Cardiac septum (tissue), 1 donor: ENCODE results near the gene STUM. TPM values are rescaled to one million over a fixed set of nuclear protein-coding genes. Genes with fewer than 3 reads are reported as not detected.
A peak's percentile ranks its signal among the peaks of the same experiment; 100 is the strongest.
"Not testable (repeated sequence)": the region's sequence is repeated elsewhere in the genome, so short reads cannot be mapped to it uniquely, and the experiment has no call there.

ENCODE experiments used
- DNase-seq: peaks from one replicate; pipeline ENCODE4 v3.0.0-alpha.2; 2020; ENCODE audit warnings: low spot score
- intact Hi-C: fragments of 100-400 bp; cut with DNase I; formaldehyde crosslinking; loops from one replicate; pipeline ENCODE4 v1.14.0; 2022
- total RNA-seq: library from RNA; stranded (reverse); fragmentation: NEBNext Ultra II Directional; extraction: Animal tissue kit (Norgen Biotek cat#: 25700); gene quantifications from one replicate; pipeline ENCODE4 v1.2.1, GENCODE V29; 2021
- donor health status: DM: no; HTN: no; CAD: no.

STUM gene
- total RNA-seq, 1 donor from 2014 or later, result 0.78 TPM

DNA sequence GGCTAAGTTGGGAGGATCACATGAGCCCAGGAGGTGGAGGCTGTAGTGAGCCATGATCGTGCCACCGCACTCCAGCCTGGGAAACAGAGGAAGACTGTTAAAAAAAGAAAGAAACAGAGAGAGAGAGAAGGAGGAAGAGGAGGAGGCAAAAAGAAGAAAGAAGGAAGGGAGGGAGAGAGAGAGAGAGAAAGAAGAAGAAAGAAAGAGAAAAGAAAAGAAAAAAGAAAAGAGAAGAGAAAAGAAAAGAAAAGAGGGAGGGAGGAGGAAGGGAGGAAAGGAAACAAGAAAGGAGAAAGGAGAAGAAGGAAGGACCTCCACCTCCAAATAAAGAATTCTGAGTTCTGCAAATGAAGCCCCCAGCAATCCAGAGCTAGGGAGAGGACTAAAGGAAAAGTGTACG lies 82.0 kb downstream of the STUM start:
- intact Hi-C loops, result no loop called here
- no peak for DNase-seq

DNA sequence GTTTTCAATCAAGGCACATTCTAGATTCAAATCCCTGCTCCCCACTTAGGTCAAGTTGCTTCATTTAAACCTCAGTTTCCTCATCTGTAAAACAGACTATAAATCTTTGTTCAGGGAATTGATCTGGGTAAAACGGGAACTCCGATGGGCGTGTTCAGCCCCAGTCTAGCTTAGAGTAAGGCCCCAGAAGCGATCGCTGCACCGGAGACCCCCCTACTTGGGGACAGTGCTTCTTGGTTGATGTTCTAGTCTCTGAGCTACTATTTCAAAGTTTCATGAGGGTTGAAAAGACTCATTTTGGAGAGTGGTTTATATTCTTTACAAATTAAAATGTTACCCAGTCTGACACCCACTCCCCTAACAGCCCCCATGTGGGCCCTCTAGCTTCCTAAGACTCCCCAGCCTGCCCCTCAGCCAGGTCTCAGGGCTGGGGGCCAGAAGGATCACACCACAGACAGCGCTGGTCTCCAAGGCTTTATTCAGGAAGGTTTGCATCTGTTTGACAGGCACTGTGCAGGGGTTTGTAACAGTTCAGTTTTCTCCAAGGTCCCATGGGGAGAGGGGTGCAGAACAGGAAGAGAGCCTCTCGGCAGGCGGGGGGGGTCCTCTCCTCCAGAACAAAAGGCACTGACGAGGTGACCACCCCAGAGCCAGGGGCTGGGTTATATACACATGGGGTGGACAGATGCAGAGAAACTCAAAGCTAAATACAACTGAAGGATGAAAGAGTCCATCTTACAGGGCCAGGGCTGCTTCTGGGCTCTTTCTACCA lies 82.9 kb downstream of the STUM start:
- DNase-seq, result peak; percentile 33
- intact Hi-C loops, result no loop called here

DNA sequence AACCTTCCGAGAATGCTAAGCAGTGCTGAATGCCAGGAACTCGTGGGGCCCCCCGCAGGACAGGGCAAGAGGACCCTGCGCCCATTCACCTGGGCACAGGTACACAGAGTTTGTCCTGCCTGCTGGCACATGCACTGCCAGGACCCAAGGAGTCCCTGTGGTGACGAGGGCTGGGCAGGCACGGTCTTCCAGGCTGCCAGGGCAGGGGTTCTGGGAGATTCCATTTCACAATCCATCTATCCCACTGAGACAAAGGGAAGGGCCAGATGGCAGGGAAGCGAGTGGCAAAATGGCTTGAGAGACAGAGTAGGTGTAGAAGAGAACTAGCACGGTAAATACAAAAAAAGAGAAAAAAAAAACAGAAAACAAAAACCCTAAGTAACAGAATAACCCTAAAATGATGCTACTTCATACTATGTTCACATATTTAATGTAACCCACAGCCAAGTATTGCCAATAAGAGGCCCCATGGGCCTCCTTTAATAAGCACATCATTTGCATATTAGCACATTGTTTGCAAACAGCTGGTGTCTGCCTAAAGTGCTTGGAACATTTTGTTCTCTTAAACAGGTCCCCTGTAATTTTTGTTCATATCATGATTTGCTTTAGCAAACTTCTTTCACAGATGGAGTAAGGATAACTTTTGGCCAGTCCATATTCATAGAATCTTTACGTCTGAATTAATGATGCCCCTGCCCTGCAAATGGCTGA lies 83.8 kb downstream of the STUM start:
- peak; percentile 53 for DNase-seq
- intact Hi-C loops, result no loop called here

DNA sequence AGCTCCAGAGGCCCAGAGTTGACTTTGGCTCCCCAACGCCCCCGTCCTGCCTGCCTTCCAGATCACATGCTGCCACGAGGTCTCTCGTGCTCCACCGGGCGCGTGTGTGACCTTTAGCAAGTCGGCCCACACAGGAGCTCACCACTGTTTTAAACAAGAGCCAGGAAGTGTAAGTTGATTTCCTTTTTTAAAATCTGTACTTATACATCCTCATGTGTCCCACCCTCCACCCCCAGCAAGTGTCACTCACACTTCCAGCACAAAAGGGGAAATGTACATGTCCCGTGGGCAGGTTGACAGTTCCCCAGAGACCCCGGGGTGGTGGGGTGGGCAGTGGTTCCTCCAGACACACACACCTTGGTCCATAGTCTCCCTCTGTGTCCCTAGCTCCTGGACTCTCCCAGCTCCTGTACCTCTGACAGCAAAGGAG lies 84.4 kb downstream of the STUM start:
- intact Hi-C loops, result no loop called here
- no peak for DNase-seq

DNA sequence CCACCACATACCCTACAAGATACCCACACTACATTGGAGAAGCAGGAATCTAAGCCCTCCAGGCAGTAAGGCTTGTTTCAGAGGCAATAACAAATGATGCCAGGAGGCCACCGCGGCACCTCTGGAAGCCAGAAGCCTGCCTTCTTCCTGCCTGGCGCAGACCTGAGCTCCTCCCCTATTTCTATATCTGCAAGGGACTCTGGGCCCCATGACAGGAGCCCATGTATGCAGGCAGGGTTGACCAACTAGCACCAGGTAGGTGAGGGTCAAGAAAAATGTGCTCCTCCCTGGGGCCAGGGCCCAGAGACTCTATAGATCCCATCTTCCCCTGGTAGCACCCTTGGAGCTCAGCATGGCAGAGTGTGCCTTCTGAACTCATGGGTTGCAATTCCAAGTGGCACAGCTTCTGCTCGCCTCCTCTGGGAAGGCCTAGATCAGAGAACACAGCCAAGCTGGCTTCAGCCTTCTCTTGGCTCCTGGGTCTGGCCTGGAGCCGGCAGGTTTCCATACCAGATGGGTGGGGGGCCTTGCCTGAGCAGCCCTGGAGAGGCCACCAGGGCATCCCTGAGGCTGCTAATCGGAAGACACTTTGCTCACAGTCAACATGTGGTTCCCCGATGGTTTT lies 85.1 kb downstream of the STUM start:
- DNase-seq, result peak; percentile 51
- intact Hi-C loops, result loop anchor here (1.0 to 2.0 kb wide), 2 partner anchors 53 to 194 kb away; no protein-coding TSS in a partner anchor

DNA sequence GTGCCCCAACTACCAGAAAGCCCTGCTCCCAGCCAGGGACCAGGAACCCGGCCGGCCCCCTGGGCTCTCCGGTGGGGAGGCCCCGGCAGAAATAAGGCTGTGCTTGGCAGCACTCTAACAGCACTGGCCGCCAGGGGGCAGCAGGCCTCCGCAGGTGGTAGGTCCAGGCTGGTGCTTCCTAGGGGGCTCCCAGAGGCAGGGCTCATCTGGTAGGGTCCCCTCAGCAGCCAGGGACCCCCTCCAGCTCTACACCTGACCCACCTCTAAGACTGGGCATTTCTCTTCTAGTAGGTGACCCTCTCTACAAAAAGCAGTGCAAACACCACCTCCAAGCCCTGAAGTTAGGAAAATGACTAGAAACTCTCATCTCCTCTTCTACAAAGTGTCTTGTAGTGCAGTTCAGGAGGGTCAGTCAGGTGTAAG lies 85.6 kb downstream of the STUM start:
- intact Hi-C loops, result loop anchor here (1.0 to 2.0 kb wide), 2 partner anchors 53 to 193 kb away; no protein-coding TSS in a partner anchor
- peak; percentile 91 for DNase-seq

DNA sequence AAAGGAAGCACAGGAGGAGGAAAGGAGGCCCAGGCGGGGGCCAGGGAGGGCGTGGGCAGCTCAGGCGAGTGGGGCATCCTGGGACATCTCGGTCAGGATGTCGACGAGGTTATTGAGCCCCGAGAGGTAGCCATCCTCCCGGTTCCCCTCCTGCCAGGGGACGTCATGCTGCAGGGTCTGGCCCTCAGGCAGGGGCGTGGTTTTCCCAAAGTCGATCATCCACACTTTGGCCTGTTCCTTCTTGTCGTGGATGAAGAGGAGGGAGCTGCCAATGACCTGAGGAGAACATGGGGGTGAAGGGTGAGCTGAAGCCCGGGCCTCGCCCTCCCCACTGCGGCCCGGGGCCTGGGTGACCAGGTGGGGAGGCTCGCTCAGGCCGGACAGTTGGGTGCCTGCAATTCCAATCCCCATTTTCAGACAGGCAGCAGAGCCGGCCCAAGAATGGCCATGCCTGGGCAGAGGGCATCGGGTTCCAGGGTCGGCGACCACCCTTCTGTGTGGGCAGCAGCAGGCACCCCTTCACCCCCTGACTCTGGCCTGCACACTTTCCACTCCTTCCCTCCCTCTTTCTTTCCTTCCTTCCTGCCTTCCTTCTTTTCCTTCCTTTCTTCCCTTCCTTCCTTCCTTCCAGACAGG lies 86.2 kb downstream of the STUM start:
- peak; percentile 70 for DNase-seq
- intact Hi-C loops, result loop anchor here (1.0 to 5.0 kb wide), 3 partner anchors 52 to 193 kb away; partner anchors contain the start of gene ITPKB

DNA sequence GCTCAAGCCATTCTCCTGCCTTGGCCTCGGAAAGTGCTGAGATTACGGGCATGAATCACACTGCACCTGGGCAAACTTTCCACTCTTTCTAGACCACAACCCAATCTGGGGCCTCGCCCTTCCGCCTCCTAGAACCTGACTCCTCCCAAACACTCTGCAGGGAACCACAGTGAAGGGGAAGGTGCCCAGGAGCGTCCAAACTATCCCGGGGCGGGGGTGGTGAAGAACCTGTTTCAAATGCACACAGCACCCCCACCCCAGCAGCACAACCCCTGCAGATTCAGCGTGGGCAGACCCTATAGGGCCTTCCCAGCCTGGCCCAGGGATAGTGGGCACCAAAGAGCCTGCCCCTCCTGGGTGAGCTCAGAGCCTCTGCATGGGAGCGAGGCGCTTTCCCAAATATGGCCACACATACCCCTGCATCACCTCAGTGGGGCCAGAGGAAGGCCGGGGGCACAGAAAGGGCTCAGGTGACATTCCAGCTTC lies 86.9 kb downstream of the STUM start:
- intact Hi-C loops, result loop anchor here (2.0 to 5.0 kb wide), 2 partner anchors 51 to 102 kb away; partner anchors contain the start of gene ITPKB
- DNase-seq, result peak; percentile 64

DNA sequence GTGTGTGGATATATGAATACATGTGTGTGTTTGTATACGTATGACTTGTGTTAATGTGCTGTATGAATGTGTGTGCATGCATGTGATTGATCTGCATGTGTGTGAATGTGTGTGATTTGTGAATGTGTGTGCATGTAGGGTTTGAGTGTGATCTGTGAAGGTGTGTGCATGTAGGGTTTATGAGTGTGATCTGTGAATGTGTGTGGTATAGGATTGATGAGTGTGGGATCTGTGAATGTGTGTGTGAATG lies 88.2 kb downstream of the STUM start:
- no peak for DNase-seq
- intact Hi-C loops, result loop anchor here (5.0 kb wide), 1 partner anchor 101 kb away; the partner anchor contains the start of gene ITPKB

DNA sequence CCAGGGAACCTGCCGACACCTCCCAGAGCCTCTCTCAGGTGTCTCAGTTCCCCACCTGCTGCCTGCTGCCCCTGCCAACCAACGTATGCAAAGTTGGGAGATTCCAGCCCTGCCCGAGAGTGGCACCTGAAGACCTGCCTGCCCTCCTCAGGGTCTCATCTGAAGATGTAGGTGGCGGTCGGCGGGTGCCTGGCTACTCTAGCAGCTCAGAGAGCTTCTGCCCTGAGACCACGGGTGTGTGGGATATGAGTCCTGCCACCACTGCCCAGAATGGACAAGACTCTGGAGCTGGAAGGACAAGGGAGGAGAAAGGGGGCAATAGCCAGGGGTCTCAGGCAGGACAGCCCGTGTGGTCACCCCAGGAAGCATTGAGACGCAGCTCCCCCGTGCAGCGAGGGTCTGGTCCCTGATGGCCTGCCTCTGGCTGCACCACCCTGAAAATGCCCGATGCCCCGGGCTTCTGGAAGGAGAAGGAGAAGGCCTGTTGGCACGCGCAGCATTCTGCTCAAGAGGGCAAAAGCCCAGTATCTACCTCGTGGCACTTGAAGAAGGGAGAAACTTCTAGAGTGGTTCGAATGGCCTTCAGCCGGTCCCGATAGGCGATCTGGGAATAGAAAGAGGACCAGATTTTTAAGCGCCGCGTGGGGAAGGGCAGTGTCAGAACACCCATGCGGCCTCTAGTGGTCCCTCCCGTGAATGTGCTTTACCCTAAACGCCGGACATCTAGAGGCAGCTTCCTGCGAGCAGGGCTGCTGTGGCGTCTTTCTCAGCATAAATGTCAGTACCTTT lies 88.8 kb downstream of the STUM start:
- intact Hi-C loops, result loop anchor here (5.0 kb wide), 1 partner anchor 100 kb away; the partner anchor contains the start of gene ITPKB
- peak; percentile 75 for DNase-seq

DNA sequence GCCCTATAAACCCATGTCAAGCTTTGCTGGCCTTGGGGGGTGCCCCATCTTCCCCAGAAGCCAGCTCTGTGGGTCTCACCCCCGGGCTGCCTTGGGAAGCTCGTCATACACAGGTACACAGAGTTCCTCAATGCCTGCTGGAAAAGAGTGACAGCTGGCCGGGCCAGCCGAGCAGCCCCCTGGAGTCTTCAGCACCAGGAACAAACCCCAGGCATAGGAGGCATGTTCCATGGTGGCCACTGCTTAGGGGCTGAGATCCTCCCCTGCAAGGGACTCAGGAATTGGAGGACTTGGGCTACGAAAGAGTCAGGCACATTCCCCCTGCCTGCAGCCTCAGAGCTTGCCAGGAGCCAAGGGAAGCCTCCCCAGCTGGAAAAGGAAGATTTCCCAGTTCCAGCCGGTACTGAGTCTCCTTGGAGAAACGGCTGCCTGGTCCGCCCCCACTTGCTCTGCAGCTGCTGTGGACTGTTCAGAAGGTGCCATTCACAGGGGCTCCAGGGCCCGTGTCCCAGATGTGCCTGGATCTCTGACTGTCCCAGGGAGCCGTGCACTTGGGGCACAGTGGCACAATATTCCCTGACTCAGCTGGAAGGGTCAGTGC lies 89.5 kb downstream of the STUM start:
- intact Hi-C loops, result loop anchor here (5.0 kb wide), 1 partner anchor 99 kb away; the partner anchor contains the start of gene ITPKB
- peak; percentile 72 for DNase-seq

DNA sequence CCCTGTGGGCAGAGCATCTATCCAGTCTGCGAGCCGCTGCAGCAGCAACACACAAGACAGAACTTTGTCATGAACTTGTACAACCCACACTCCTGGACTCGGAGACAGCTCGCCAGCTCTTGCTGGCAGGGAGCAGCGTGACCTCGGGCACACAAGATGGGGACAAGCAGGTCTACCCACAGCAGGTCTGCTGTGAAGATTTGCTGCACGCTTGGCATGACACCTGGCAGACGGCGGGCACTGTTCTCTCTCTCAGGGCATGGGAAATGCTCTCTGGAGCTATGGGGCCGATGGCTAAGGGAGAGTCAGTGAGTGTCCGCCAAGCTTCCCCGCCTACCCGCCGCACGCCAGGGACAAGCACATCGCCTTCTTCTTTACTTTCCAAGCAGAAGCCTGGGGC lies 90.0 kb downstream of the STUM start:
- DNase-seq, result peak; percentile 70
- intact Hi-C loops, result loop anchor here (5.0 kb wide), 1 partner anchor 99 kb away; the partner anchor contains the start of gene ITPKB

DNA sequence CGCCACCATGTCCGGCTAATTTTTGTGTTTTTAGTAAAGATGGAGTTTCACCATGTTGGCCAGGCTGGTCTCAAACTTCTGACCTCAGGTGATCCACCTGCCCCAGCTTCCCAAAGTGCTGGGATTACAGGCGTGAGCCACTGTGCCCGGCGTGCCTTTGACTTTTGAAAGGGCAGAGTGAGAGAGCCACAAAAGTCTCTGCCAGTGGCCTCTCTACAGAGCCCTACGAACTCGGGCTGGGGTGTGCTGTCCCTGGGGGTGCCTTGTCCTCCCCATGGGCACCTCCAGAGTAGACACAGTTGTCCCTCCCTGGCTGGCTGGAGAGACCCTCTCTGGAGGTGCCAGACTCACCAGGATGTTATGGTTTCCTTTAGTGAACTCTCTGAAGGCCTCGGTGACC lies 90.6 kb downstream of the STUM start:
- intact Hi-C loops, result loop anchor here (5.0 kb wide), 1 partner anchor 98 kb away; the partner anchor contains the start of gene ITPKB
- DNase-seq, result not testable (repeated sequence)

DNA sequence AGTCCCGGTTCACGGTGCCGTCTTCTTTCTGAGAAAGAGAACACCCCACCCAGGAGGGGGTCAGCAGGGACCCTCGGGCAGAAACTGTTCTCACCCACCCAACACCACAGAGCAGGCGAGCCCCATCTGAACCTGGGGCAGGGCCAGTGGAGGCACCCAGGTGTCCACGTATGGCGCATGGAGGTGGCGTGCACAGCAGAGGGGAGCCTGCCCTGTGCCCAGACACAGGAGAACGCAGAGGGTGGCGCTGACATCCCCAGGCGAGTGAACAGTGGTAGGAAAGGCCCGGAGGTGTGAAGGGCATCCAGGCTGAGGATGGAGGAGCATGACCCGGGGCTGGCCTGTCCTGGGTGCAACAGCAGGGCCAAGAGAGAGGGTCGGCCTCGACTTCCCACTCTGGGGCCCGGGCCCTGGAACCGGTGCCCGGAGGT lies 91.1 kb downstream of the STUM start:
- intact Hi-C loops, result loop anchor here (5.0 kb wide), 1 partner anchor 98 kb away; the partner anchor contains the start of gene ITPKB
- DNase-seq, result no peak

DNA sequence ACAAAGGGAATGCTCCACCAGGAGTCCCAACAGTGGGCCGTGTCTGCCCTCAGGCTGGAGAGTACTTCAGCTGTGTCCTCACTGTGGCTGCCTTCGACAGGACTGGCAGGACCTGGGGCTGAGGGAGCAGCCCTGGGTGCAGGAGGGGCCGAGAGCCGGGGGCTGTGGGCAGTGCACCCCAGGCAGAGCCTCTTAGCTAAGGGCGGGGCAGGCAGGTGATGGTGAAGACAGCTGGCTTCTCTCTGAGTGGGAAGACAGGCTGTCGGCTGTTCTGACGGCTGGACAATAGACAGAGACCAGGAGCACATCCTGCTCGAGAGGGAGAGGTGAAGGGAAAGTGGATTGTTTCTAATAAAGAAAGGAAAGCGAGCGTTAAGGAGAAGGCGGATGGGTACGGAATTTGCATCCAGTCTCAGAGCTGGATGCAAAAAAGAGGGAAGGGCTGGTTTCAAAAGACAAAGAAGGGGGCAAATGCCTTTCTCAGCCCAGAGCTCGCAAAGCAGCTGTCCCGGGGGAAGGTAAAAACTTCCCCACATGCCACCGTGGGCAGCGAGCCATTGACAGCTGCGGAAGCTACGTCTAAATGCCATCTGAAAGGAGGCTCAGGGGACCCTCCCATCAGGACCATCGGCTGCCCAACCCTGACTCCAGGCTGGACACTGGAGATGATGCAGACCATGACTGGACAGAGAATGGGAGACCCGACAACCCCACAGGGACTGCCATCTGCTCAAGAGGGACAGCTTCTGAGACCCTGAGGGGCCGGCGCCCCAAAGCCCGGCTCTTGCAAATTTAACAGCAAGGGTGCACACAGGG lies 92.0 kb downstream of the STUM start:
- DNase-seq, result no peak

DNA sequence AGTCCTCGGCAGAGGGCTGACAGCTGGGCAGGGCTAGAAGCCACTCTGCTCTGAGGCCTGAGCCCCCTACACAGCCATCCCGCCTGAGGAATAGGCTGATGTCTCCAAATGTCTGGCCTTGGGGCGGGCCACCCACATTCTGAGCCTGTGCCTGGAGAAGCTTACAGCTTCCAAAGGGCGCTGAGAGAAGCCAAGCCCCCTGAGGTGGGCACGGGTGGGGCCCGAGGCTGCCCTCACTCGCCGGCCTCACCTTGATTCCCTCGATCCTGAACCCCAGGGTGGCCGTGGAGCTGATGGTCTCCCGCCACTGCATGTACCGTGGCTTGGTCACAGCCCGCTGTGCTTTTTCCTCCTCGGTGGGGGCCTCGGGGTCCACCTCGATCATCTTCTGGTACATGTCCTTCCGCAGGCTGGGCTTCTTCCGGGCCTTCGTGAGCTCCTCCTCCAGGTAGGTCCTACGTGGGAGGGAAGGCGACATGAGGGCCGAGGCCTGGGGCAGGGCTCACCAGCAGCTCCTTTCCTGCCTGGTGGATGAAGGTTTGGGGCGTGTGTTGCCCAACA lies 93.2 kb downstream of the STUM start:
- intact Hi-C loops, result no loop called here
- no peak for DNase-seq

More for the DNA sequence above, 92.0 kb downstream of the STUM start:
- intact Hi-C loops, result no loop called here

DNA sequence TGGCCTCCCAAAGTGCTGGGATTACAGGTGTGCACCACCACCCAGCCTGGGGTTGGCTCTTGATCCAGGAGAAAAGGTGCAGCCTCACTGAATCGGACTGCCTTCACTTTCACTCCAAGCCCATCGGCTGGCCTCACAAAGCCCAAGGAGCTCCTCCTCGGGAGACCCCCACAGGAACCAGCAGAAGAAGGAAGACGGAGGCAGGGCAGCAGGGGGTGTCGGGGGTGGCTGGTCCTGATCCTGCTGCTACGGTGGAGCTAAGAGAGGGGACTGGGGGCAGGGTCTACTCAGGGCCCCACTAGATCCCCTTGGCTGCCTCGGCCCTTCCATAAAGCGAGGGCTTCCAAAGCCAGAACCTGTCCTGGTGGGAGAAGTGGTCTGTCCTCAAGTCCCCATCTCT lies 93.9 kb downstream of the STUM start:
- intact Hi-C loops, result no loop called here
- no peak for DNase-seq
